Hematopoietic multipotent progenitor cell treated with erythropoietin and hydrocortisone succinate and interleukin-3 and kit ligand, for 17 days (in vitro differentiated cells): ENCODE results near the gene GNLY.

Source experiments
- DNase-seq: peaks from one replicate; pipeline ENCODE4 v3.0.0-alpha.2; 2015; ENCODE audit warnings: low spot score

GNLY gene

DNA sequence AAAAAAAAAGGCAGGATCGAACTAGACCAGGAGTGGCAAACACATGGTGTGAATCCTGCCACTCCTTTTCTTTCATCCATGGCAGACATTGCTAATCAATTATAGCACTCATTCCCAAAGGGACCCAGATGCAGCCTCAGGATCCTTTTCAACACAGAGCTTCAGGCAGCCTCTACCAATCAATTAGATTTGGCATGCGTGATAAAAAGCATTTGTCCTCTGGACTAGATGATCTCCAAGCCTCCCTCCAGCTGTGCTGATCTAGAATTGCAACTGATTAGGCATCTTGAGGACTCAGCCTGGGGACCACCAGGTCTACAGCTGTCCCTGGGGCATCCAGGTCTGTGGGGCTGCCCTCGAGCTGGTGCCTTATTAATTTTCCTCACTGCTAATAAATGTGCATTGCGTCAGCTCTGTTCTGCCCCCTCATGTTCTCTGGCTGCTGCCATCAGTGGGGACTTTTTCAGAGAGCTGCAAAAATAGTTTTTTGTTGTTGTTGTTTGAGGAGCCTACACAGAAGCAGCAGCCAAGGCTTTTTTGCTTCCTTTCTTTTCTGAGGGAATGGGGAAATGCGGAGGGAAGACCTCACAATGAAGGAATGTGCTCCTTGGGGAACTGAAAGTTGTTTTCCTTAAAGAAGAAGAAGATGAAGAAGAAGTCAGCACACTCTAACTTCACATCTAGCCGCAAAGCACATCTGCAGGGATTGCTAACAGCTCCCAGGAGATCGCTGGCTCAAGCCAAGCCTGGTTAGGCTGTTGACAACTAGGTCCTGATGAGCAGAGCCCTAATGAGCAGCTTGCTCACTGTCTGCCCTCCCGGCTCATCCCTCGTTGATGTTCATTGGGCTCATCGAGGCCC is 50.8 kb downstream of the GNLY start:
- DNase-seq = no peak

DNA sequence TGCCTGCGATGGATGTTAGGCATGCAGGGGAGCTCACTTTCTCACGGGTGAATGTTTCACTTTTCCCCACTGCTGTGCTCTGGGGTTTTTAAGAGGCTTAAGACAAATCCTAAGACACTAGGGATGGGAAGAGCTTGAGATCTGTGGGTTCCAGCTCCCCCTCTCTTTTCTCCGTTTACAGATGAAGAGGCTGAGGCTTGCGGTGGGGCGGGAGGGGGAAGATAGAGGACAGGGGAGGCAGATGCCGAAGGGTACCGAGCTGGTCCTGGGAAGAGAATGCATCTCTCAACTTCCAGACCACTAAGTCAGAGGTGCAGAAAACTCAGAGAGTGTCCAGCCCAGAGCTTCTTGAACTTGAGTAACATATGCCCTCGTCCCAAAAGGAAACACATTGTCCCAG is 51.5 kb downstream of the GNLY start:
- DNase-seq = no peak

- no peak for DNase-seq
These were observed 52.3 kb downstream of the GNLY start for GRCh38 chr2:85746321-85747004.

DNA sequence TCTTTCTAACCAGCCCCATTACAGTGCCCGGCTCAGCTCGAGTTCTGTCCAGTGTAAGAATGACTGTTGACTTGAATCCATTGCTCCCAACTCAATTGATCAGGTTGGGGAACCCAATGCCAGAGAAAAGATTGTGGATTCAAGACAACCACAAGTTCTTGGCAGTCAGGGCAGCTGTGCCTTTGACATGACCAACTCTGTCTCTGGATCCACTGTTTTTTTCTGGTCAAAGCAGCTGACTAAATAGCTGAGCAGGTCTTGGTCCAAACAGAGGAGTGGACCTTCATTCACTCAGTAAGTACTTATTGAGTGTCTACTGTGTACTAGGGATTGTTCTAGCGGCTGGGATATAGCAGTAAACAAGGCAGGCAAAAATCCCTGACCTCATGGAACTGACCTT is 53.3 kb downstream of the GNLY start:
- DNase-seq = no peak

- DNase-seq = no peak
These were observed 54.0 kb downstream of the GNLY start for GRCh38 chr2:85748039-85748734.
